Measurements from ENCODE around the gene PPP1R12A. TPM values are rescaled to one million over a fixed set of nuclear protein-coding genes. Genes with fewer than 3 reads are reported as not detected.

Gene PPP1R12A
- total and polyA plus RNA-seq, 9 of the 15 experiments (the other 6 are each of a cell fraction or from before 2014, with no cell fraction given): 26.4 to 119 (median 53.3) TPM

GRCh38 chr12:79818856-79819255, 116.0 kb downstream of the PPP1R12A start (continued):
- TF ChIP-seq, protein P1, sequence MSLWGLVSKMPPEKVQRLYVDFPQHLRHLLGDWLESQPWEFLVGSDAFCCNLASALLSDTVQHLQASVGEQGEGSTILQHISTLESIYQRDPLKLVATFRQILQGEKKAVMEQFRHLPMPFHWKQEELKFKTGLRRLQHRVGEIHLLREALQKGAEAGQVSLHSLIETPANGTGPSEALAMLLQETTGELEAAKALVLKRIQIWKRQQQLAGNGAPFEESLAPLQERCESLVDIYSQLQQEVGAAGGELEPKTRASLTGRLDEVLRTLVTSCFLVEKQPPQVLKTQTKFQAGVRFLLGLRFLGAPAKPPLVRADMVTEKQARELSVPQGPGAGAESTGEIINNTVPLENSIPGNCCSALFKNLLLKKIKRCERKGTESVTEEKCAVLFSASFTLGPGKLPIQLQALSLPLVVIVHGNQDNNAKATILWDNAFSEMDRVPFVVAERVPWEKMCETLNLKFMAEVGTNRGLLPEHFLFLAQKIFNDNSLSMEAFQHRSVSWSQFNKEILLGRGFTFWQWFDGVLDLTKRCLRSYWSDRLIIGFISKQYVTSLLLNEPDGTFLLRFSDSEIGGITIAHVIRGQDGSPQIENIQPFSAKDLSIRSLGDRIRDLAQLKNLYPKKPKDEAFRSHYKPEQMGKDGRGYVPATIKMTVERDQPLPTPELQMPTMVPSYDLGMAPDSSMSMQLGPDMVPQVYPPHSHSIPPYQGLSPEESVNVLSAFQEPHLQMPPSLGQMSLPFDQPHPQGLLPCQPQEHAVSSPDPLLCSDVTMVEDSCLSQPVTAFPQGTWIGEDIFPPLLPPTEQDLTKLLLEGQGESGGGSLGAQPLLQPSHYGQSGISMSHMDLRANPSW (CRISPR knock-in tag; IDR thresholded peaks at IDR 0.05): no peak
- TF ChIP-seq ZNF12 (CRISPR knock-in tag; IDR thresholded peaks at IDR 0.05) (no peak), OTX1 (CRISPR knock-in tag; IDR thresholded peaks at IDR 0.05) (no peak), PCBP2 (IDR thresholded peaks at IDR 0.05; ENCODE audit: low read depth, low read length, poor library complexity, severe bottlenecking) (no peak), U2AF2 (optimal IDR thresholded peaks at IDR 0.05; ENCODE audit: low read depth, low read length) (no peak), LCOR (CRISPR knock-in tag; IDR thresholded peaks at IDR 0.05) (no peak), XRCC5 (IDR thresholded peaks at IDR 0.05; ENCODE audit: low read depth, low read length) (no peak), NUFIP1 (IDR thresholded peaks at IDR 0.05; ENCODE audit: partially characterized antibody) (no peak), SREBF2 (CRISPR knock-in tag; IDR thresholded peaks at IDR 0.05) (no peak), ZKSCAN3 (CRISPR knock-in tag; IDR thresholded peaks at IDR 0.05) (no peak), ATF7 (IDR thresholded peaks at IDR 0.05) (no peak)
- TF ChIP-seq, protein P2, sequence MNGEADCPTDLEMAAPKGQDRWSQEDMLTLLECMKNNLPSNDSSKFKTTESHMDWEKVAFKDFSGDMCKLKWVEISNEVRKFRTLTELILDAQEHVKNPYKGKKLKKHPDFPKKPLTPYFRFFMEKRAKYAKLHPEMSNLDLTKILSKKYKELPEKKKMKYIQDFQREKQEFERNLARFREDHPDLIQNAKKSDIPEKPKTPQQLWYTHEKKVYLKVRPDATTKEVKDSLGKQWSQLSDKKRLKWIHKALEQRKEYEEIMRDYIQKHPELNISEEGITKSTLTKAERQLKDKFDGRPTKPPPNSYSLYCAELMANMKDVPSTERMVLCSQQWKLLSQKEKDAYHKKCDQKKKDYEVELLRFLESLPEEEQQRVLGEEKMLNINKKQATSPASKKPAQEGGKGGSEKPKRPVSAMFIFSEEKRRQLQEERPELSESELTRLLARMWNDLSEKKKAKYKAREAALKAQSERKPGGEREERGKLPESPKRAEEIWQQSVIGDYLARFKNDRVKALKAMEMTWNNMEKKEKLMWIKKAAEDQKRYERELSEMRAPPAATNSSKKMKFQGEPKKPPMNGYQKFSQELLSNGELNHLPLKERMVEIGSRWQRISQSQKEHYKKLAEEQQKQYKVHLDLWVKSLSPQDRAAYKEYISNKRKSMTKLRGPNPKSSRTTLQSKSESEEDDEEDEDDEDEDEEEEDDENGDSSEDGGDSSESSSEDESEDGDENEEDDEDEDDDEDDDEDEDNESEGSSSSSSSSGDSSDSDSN (IDR thresholded peaks at IDR 0.05; ENCODE audit: borderline replicate concordance in 1 of 2, low read depth in 2 of 2, low read length in 2 of 2): no peak
- TF ChIP-seq, protein P3, sequence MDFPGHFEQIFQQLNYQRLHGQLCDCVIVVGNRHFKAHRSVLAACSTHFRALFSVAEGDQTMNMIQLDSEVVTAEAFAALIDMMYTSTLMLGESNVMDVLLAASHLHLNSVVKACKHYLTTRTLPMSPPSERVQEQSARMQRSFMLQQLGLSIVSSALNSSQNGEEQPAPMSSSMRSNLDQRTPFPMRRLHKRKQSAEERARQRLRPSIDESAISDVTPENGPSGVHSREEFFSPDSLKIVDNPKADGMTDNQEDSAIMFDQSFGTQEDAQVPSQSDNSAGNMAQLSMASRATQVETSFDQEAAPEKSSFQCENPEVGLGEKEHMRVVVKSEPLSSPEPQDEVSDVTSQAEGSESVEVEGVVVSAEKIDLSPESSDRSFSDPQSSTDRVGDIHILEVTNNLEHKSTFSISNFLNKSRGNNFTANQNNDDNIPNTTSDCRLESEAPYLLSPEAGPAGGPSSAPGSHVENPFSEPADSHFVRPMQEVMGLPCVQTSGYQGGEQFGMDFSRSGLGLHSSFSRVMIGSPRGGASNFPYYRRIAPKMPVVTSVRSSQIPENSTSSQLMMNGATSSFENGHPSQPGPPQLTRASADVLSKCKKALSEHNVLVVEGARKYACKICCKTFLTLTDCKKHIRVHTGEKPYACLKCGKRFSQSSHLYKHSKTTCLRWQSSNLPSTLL (IDR thresholded peaks at IDR 0.05): no peak

All from K562 (cell line).